CD14-positive monocyte (primary cell): ENCODE measurements around the gene FGF14. TPM values are rescaled to one million over a fixed set of nuclear protein-coding genes. Genes with fewer than 3 reads are reported as not detected.

Experiments used
- DNase-seq, 3 donors: peaks; one replicate each; pipeline ENCODE4 v3.0.0-alpha.2; 2011 to 2022
- H2AFZ ChIP-seq: 2 replicates; pipeline ENCODE4 v1.6.0; 2012; ENCODE audit warnings: mild to moderate bottlenecking, low read depth, low read length, inconsistent platforms; ENCODE audit not compliant: insufficient read depth, poor library complexity, severe bottlenecking
- H3K27ac ChIP-seq, 2 donors: 1 replicate in 1 of 2; 2 replicates in 1 of 2; pipeline ENCODE4 v1.5.1; 2012 to 2013; ENCODE audit warnings: low read length in 2 of 2, control low read depth in 1 of 2, inconsistent platforms in 1 of 2, low read depth in 1 of 2, mild to moderate bottlenecking in 1 of 2
- H3K27me3 ChIP-seq, 2 donors: one replicate each; pipeline versions ENCODE4 v1.6.0 to v1.6.1; 2011 to 2013; ENCODE audit warnings: low read length in 2 of 2; ENCODE audit not compliant: control insufficient read depth in 2 of 2, insufficient read depth in 2 of 2
- H3K36me3 ChIP-seq, 2 donors: replicated peaks in 1 of 2; 1 replicate in 1 of 2; 2 replicates in 1 of 2; pipeline versions ENCODE4 v1.5.1 to v1.6.1; 2012 to 2013; ENCODE audit warnings: low read length in 2 of 2, control low read depth in 1 of 2, inconsistent platforms in 1 of 2, mild to moderate bottlenecking in 1 of 2; ENCODE audit not compliant: insufficient read depth in 2 of 2, control insufficient read depth in 1 of 2
- H3K4me1 ChIP-seq, 2 donors: 1 replicate in 1 of 2; 2 replicates in 1 of 2; pipeline versions ENCODE4 v1.5.1 to v1.6.1; 2012 to 2013; ENCODE audit warnings: low read length in 2 of 2, control low read depth in 1 of 2, inconsistent platforms in 1 of 2, mild to moderate bottlenecking in 1 of 2, moderate library complexity in 1 of 2; ENCODE audit not compliant: insufficient read depth in 2 of 2, control insufficient read depth in 1 of 2
- H3K4me2 ChIP-seq: replicated peaks from 2 replicates; pipeline ENCODE3; 2012; ENCODE audit warnings: low read length, moderate library complexity, mild to moderate bottlenecking; ENCODE audit not compliant: poor library complexity, severe bottlenecking; ENCODE audit errors: extremely low read depth
- H3K4me3 ChIP-seq, 3 experiments: fragments of 200-600 bp in 1 of 3; sonication (generic) in 1 of 3; replicated peaks in 1 of 3; 1 replicate in 2 of 3; 2 replicates in 1 of 3; pipeline ENCODE4 v1.5.1; 2011 to 2013; ENCODE audit warnings: low read length in 3 of 3, mild to moderate bottlenecking in 3 of 3, control low read depth in 2 of 3, low read depth in 2 of 3, inconsistent platforms in 1 of 3, moderate library complexity in 1 of 3
- H3K79me2 ChIP-seq: 2 replicates; pipeline ENCODE4 v1.6.0; 2012; ENCODE audit warnings: mild to moderate bottlenecking, control low read depth, inconsistent platforms, low read length, moderate library complexity; ENCODE audit not compliant: insufficient read depth
- H3K9ac ChIP-seq: 2 replicates; pipeline ENCODE4 v1.6.0; 2017; ENCODE audit warnings: low read length, mild to moderate bottlenecking; ENCODE audit not compliant: insufficient read depth, poor library complexity, severe bottlenecking
- H3K9me3 ChIP-seq, 2 donors: replicated peaks in 1 of 2; 1 replicate in 1 of 2; 2 replicates in 1 of 2; pipeline versions ENCODE4 v1.5.1 to v1.6.1; 2012 to 2013; ENCODE audit warnings: low read length in 2 of 2, control low read depth in 1 of 2; ENCODE audit not compliant: control insufficient read depth in 1 of 2, insufficient read depth in 1 of 2
- H4K20me1 ChIP-seq: 2 replicates; pipeline ENCODE4 v1.6.0; 2012; ENCODE audit warnings: mild to moderate bottlenecking, low read length, control low read depth, moderate library complexity; ENCODE audit not compliant: insufficient read depth
- H3K27ac Mint-ChIP-seq, 7 donors: one replicate each; pipeline ENCODE4 v1.8.0; 2020; ENCODE audit warnings: mild to moderate bottlenecking in 7 of 7, mixed read lengths in 7 of 7, moderate library complexity in 6 of 7, inconsistent platforms in 2 of 7
- H3K27me3 Mint-ChIP-seq, 3 donors: one replicate each; pipeline ENCODE4 v1.8.0; 2021 to 2022; ENCODE audit warnings: low read depth in 3 of 3, mild to moderate bottlenecking in 3 of 3, mixed read lengths in 3 of 3, moderate library complexity in 3 of 3, inconsistent platforms in 1 of 3
- H3K36me3 Mint-ChIP-seq, 2 donors: one replicate each; pipeline ENCODE4 v1.8.0; 2020; ENCODE audit warnings: mixed read lengths in 2 of 2, inconsistent platforms in 1 of 2, mild to moderate bottlenecking in 1 of 2
- H3K4me1 Mint-ChIP-seq: one replicate; pipeline ENCODE4 v1.8.0; 2020; ENCODE audit warnings: mild to moderate bottlenecking, mixed read lengths
- H3K4me3 Mint-ChIP-seq, 2 donors: one replicate each; pipeline ENCODE4 v1.8.0; 2020; ENCODE audit warnings: mild to moderate bottlenecking in 2 of 2, mixed read lengths in 2 of 2, moderate library complexity in 1 of 2
- H3K9me3 Mint-ChIP-seq, 7 donors: one replicate each; pipeline ENCODE4 v1.8.0; 2020 to 2022; ENCODE audit warnings: mixed read lengths in 7 of 7, mild to moderate bottlenecking in 6 of 7, moderate library complexity in 6 of 7, inconsistent platforms in 2 of 7
- CTCF ChIP-seq: fragments of 200-600 bp; IDR thresholded peaks from one replicate; pipeline ENCODE4 v1.8.0; 2022; ENCODE audit warnings: antibody characterized with exemption, mild to moderate bottlenecking
- WGBS: methylation state at CpG from one replicate; pipeline ENCODE4 v1.1.5; 2013; ENCODE audit warnings: missing lambda C conversion rate; ENCODE audit not compliant: insufficient coverage; 5-methylcytosine and 5-hydroxymethylcytosine counted together
- intact Hi-C, 2 donors: fragments of 100-400 bp; cut with micrococcal nuclease; formaldehyde crosslinking; loops; one replicate each; pipeline versions ENCODE4 v1.15.0 to v1.15.1; 2023
- polyA plus RNA-seq, 3 donors: library from polyadenylated mRNA; depleted of rRNA in 1 of 3; unstranded in 2 of 3; stranded (reverse) in 1 of 3; fragments of 300-500 nt in 2 of 3; fragments of >200 nt in 1 of 3; fragmentation: Illumina TruSeq in 2 of 3; gene quantifications; 1 replicate in 2 of 3; 2 replicates in 1 of 3; pipeline ENCODE4 v1.2.3, GENCODE V29; 2012 to 2021

The FGF14 gene
- polyA plus RNA-seq, 3 donors = not detected

GRCh38 chr13:102261316-102261715 lies 140.5 kb downstream of the FGF14 start:
- H3K4me1 Mint-ChIP-seq = no peaks in the 10 kb centered on the region
- Histone ChIP-seq H3K9me3 (peaks cover 7 to 9% of the 10 kb centered on the region in 2 donors), H3K4me1 (no peaks in the 10 kb centered on the region), H3K9ac (no peak overlapping the region), H2AFZ (no peak overlapping the region), H3K79me2 (no peaks in the 10 kb centered on the region), H3K36me3 (no peaks in the 10 kb centered on the region), H3K4me3 (no peak overlapping the region), H3K27ac (no peak overlapping the region), H4K20me1 (no peaks in the 10 kb centered on the region), H3K27me3 (no peaks in the 10 kb centered on the region), H3K4me2 (no peak overlapping the region)
- intact Hi-C loops = no loop called here
- H3K27ac Mint-ChIP-seq = no peak overlapping the region
- H3K36me3 Mint-ChIP-seq = no peaks in the 10 kb centered on the region
- peaks cover 2 to 20% (median 7%) of the 10 kb centered on the region in 7 donors for H3K9me3 Mint-ChIP-seq
- H3K27me3 Mint-ChIP-seq = peaks cover 0 to 2% (median 1%) of the 10 kb centered on the region in 3 donors
- no CpG with 5 or more reads among the region's 3 CpGs for WGBS
- TF ChIP-seq CTCF = no peak
- no peak for DNase-seq
- no peak overlapping the region for H3K4me3 Mint-ChIP-seq

GRCh38 chr13:102260256-102260655 lies 141.6 kb downstream of the FGF14 start:
- H3K4me2 ChIP-seq = no peak overlapping the region
- DNase-seq = no peak
- H4K20me1 ChIP-seq = no peaks in the 10 kb centered on the region
- no peak for TF ChIP-seq CTCF
- Mint-ChIP-seq H3K4me1 (no peaks in the 10 kb centered on the region), H3K4me3 (no peak overlapping the region), H3K27me3 (peaks cover 0 to 2% (median 1%) of the 10 kb centered on the region in 3 donors), H3K9me3 (peaks cover 4 to 24% (median 7%) of the 10 kb centered on the region in 7 donors), H3K27ac (no peak overlapping the region), H3K36me3 (no peaks in the 10 kb centered on the region)
- H2AFZ ChIP-seq = no peak overlapping the region
- H3K4me3 ChIP-seq = no peak overlapping the region
- H3K9me3 ChIP-seq = peaks cover 7 to 9% of the 10 kb centered on the region in 2 donors
- no peaks in the 10 kb centered on the region for H3K79me2 ChIP-seq
- no peaks in the 10 kb centered on the region for H3K27me3 ChIP-seq
- intact Hi-C loops = no loop called here
- 87% methylated on average over 4 of the region's 6 CpGs for WGBS
- H3K27ac ChIP-seq = no peak overlapping the region
- no peaks in the 10 kb centered on the region for H3K4me1 ChIP-seq
- H3K9ac ChIP-seq = no peak overlapping the region
- no peaks in the 10 kb centered on the region for H3K36me3 ChIP-seq
